Measurements from ENCODE around the gene TIPRL. TPM values are rescaled to one million over a fixed set of nuclear protein-coding genes. Genes with fewer than 3 reads are reported as not detected.

The TIPRL gene
- total and polyA plus RNA-seq, 9 of the 15 experiments (the other 6 are each of a cell fraction or from before 2014, with no cell fraction given), result 41.4 to 90.2 (median 69.9) TPM

DNA sequence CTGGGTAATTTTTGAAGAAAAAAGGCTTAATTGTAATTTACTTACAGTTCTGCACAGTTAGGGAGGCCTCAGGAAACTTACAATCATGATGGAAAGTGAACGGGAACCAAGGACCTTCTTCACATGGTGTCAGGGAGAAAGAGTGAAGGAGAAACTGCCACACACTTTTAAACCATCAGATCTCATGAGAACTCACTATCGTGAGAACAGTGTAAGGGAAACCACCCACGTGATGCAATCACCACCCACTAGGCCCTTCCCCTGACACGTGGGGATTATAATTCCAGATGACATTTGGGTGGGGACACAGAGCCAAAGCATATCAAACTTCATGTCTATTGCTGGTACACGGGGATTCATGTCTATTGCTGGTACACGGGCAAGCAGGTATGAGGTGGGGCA lies 41.7 kb downstream of the TIPRL start (continued):
- TF ChIP-seq, protein P1, sequence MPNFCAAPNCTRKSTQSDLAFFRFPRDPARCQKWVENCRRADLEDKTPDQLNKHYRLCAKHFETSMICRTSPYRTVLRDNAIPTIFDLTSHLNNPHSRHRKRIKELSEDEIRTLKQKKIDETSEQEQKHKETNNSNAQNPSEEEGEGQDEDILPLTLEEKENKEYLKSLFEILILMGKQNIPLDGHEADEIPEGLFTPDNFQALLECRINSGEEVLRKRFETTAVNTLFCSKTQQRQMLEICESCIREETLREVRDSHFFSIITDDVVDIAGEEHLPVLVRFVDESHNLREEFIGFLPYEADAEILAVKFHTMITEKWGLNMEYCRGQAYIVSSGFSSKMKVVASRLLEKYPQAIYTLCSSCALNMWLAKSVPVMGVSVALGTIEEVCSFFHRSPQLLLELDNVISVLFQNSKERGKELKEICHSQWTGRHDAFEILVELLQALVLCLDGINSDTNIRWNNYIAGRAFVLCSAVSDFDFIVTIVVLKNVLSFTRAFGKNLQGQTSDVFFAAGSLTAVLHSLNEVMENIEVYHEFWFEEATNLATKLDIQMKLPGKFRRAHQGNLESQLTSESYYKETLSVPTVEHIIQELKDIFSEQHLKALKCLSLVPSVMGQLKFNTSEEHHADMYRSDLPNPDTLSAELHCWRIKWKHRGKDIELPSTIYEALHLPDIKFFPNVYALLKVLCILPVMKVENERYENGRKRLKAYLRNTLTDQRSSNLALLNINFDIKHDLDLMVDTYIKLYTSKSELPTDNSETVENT (CRISPR knock-in tag; IDR thresholded peaks at IDR 0.05), result peak; percentile 54; the same call in 1 of the 2 replicates
- TF ChIP-seq MEIS2 (IDR thresholded peaks at IDR 0.05; ENCODE audit: partially characterized antibody), result peak; percentile 65
- TF ChIP-seq, protein P2, sequence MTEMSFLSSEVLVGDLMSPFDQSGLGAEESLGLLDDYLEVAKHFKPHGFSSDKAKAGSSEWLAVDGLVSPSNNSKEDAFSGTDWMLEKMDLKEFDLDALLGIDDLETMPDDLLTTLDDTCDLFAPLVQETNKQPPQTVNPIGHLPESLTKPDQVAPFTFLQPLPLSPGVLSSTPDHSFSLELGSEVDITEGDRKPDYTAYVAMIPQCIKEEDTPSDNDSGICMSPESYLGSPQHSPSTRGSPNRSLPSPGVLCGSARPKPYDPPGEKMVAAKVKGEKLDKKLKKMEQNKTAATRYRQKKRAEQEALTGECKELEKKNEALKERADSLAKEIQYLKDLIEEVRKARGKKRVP (CRISPR knock-in tag; IDR thresholded peaks at IDR 0.05), result peak; percentile 84
- TF ChIP-seq, protein P3, sequence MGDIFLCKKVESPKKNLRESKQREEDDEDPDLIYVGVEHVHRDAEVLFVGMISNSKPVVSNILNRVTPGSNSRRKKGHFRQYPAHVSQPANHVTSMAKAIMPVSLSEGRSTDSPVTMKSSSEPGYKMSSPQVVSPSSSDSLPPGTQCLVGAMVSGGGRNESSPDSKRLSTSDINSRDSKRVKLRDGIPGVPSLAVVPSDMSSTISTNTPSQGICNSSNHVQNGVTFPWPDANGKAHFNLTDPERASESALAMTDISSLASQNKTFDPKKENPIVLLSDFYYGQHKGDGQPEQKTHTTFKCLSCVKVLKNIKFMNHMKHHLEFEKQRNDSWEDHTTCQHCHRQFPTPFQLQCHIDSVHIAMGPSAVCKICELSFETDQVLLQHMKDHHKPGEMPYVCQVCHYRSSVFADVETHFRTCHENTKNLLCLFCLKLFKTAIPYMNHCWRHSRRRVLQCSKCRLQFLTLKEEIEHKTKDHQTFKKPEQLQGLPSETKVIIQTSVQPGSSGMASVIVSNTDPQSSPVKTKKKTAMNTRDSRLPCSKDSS (IDR thresholded peaks at IDR 0.05; ENCODE audit: low read depth, partially characterized antibody), result no peak
- TF ChIP-seq ZNF121 (CRISPR knock-in tag; conservative IDR thresholded peaks at IDR 0.05), result no peak
- no peak for TF ChIP-seq ZNF197 (CRISPR knock-in tag; IDR thresholded peaks at IDR 0.05; ENCODE audit: low read depth)
- TF ChIP-seq NR4A1 (CRISPR knock-in tag; IDR thresholded peaks at IDR 0.05), result no peak
- TF ChIP-seq NR4A1 (tag; IDR thresholded peaks at IDR 0.05), result 0 out of 2 replicates have a peak, but pooled peaks have one; percentile 59
- peak; percentile 53; the same call in 1 of the 2 replicates for TF ChIP-seq CC2D1A (IDR thresholded peaks at IDR 0.05)
- TF ChIP-seq, protein P4, sequence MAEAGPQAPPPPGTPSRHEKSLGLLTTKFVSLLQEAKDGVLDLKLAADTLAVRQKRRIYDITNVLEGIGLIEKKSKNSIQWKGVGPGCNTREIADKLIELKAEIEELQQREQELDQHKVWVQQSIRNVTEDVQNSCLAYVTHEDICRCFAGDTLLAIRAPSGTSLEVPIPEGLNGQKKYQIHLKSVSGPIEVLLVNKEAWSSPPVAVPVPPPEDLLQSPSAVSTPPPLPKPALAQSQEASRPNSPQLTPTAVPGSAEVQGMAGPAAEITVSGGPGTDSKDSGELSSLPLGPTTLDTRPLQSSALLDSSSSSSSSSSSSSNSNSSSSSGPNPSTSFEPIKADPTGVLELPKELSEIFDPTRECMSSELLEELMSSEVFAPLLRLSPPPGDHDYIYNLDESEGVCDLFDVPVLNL (CRISPR knock-in tag; IDR thresholded peaks at IDR 0.05; ENCODE audit: low read depth), result 0 out of 2 replicates have a peak, but pooled peaks have one; percentile 9
- TF ChIP-seq TBP (optimal IDR thresholded peaks at IDR 0.05; ENCODE audit: low read depth, low read length), result peak; percentile 55
- no peak for TF ChIP-seq ATF1 (CRISPR knock-in tag; IDR thresholded peaks at IDR 0.05)
- TF ChIP-seq ATF1 (tag; IDR thresholded peaks at IDR 0.05), result no peak
- TF ChIP-seq, protein P5, sequence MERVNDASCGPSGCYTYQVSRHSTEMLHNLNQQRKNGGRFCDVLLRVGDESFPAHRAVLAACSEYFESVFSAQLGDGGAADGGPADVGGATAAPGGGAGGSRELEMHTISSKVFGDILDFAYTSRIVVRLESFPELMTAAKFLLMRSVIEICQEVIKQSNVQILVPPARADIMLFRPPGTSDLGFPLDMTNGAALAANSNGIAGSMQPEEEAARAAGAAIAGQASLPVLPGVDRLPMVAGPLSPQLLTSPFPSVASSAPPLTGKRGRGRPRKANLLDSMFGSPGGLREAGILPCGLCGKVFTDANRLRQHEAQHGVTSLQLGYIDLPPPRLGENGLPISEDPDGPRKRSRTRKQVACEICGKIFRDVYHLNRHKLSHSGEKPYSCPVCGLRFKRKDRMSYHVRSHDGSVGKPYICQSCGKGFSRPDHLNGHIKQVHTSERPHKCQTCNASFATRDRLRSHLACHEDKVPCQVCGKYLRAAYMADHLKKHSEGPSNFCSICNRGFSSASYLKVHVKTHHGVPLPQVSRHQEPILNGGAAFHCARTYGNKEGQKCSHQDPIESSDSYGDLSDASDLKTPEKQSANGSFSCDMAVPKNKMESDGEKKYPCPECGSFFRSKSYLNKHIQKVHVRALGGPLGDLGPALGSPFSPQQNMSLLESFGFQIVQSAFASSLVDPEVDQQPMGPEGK (CRISPR knock-in tag; IDR thresholded peaks at IDR 0.05; ENCODE audit: borderline replicate concordance), result no peak
- TF ChIP-seq FOXK2 (conservative IDR thresholded peaks at IDR 0.05 in 1 of 2, IDR thresholded peaks at IDR 0.05 in 1 of 2; ENCODE audit: low read depth in 2 of 2), result no peak
- no peak for TF ChIP-seq ETV1 (tag; conservative IDR thresholded peaks at IDR 0.05; ENCODE audit: low read depth)
- no peak for TF ChIP-seq KDM5B (IDR thresholded peaks at IDR 0.05; ENCODE audit: insufficient replicate concordance, low read depth, low read length)
- TF ChIP-seq FOXM1 (IDR thresholded peaks at IDR 0.05; ENCODE audit: low read depth), result peak; percentile 69
- no peak for TF ChIP-seq FOXM1 (CRISPR knock-in tag; IDR thresholded peaks at IDR 0.05; ENCODE audit: low read depth)
- peak; percentile 67 for TF ChIP-seq RBFOX2 (IDR thresholded peaks at IDR 0.05; ENCODE audit: low read depth, low read length)
- no peak for TF ChIP-seq COPS2 (conservative IDR thresholded peaks at IDR 0.05)
